Gastroesophageal sphincter (tissue), 3 donors: ENCODE results near the gene SLC26A8.

Experiments used
- POLR2A ChIP-seq, 2 donors: fragments of 450-650 bp; IDR thresholded peaks; one replicate each; pipeline ENCODE4 v1.6.1; 2017; ENCODE audit warnings: antibody characterized with exemption in 2 of 2, mild to moderate bottlenecking in 2 of 2, moderate library complexity in 1 of 2
- POLR2AphosphoS5 ChIP-seq: sonication (generic); formaldehyde crosslinking; IDR thresholded peaks from one replicate; pipeline ENCODE4 v1.6.1; 2017; ENCODE audit warnings: antibody characterized with exemption
- TF ChIP-seq, protein P1 (sequence below), 4 experiments: fragments of 200-600 bp in 2 of 4; fragments of 450-650 bp in 2 of 4; sonication (generic) in 1 of 4; IDR thresholded peaks; one replicate each; pipeline ENCODE4 v1.5.1; 2017 to 2019; ENCODE audit warnings: antibody characterized with exemption in 4 of 4, mild to moderate bottlenecking in 2 of 4, moderate library complexity in 2 of 4

DNA sequence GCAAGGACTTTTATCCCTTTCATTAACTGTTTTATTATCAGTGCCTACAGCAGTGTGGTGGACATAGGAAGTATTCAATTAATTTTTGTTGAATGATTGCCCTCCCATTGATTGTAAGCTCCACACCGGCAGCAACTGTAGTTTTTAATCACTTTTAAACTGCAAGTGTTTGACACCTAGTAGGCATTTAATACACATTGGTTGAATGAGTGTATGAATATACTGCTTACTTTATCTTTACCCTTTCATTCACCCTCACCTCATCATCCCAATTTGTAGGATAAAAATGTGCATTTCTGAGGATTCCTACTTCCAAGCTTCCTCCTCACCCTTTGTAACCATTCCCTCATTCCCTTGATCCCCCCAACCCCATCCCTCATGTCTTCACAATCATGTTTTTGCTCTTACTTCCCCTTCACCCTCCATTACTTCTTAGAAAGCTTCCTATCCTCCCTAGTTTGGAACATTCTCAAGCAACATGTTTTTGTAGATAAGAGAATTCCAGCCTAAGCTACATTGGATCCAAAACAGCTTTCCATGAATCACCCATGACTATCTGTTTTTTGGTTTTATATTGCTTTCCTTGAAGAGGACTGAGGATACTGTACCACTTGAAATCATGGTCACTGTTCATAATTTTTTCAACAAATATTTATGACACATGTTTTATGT, 955 bp upstream of the SLC26A8 start:
- TF ChIP-seq, protein P1, sequence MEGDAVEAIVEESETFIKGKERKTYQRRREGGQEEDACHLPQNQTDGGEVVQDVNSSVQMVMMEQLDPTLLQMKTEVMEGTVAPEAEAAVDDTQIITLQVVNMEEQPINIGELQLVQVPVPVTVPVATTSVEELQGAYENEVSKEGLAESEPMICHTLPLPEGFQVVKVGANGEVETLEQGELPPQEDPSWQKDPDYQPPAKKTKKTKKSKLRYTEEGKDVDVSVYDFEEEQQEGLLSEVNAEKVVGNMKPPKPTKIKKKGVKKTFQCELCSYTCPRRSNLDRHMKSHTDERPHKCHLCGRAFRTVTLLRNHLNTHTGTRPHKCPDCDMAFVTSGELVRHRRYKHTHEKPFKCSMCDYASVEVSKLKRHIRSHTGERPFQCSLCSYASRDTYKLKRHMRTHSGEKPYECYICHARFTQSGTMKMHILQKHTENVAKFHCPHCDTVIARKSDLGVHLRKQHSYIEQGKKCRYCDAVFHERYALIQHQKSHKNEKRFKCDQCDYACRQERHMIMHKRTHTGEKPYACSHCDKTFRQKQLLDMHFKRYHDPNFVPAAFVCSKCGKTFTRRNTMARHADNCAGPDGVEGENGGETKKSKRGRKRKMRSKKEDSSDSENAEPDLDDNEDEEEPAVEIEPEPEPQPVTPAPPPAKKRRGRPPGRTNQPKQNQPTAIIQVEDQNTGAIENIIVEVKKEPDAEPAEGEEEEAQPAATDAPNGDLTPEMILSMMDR (IDR thresholded peaks at IDR 0.05): no peak
- no peak for TF ChIP-seq POLR2AphosphoS5
- no peak for TF ChIP-seq POLR2A (IDR thresholded peaks at IDR 0.05)
